HG02884 (cell line): ENCODE results near the gene TPPP.

ENCODE experiments used
- ATAC-seq: cut with Tn5 transposase; IDR thresholded peaks from one replicate; pipeline ENCODE4 v1.9.1; 2021; ENCODE audit warnings: mild to moderate bottlenecking, moderate library complexity; ENCODE audit not compliant: unreplicated experiment

Gene TPPP

GRCh38 chr5:610744-611730, 82.1 kb downstream of the TPPP start:
- no peak for ATAC-seq

- ATAC-seq: no peak
These were observed 83.0 kb downstream of the TPPP start for GRCh38 chr5:610011-610743.
